HG03175 (cell line): ENCODE results near the gene LPP.

ENCODE experiments used
- ATAC-seq: cut with Tn5 transposase; IDR thresholded peaks from one replicate; pipeline ENCODE4 v1.9.1; 2021; ENCODE audit warnings: mild to moderate bottlenecking, moderate library complexity; ENCODE audit not compliant: unreplicated experiment

Gene LPP

GRCh38 chr3:188812198-188812597 lies 658.2 kb downstream of the LPP start:
- no peak for ATAC-seq

- ATAC-seq = no peak
Measured at GRCh38 chr3:188814581-188814980, 660.6 kb downstream of the LPP start.

DNA sequence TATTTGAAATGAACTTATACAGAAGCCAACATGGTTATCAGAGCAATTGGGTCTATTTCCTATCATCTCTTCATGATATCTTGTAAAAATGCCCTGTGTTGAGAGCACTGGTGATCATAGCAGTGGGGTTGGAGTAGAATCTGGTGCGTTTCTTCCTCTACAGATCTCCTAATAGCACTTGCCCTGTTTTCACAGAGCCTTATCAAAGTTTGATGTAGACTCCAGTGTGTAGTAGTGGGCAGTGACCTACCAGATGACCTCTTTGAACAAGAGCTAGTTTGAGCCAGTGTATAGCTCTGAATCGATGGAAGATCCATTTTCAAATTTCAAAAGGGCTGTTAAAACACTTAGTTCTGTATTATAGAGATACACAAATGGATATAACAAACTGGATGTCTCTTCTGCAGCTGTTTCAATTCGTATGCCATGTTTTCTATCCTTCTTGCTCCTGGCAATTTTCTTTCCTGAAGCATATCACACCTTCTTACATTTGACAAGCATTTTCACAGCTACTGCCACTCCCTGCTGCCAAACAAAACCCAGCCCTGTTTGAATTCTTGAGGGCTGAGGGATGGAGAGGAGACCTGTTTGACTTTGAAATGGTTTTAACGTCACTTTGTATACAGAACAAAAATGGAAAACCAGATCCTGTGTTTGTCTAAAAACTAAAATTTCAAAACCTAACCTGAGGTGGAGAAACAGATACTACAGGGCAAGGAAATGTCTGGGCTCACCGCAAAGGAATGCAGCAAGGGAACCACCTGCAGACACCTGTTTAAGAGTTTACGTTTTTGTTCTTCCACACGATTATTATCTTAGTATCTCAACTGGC lies 663.4 kb downstream of the LPP start:
- no peak for ATAC-seq

DNA sequence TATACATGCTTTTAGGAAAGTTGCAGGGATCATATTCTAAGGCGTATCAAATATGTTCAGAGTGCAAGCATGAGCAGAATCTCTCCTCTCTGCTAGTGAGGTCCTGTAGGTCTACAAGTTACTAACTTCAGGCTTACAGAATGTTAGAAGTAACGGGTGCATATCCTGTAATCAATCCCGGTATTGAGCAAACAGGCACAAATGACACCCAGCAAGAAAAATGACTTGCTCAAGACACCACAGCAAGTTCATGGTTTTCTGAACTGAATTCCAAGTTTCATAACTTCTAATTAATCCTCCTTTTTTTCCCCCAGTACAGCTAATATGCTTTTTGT lies 663.9 kb downstream of the LPP start:
- no peak for ATAC-seq

DNA sequence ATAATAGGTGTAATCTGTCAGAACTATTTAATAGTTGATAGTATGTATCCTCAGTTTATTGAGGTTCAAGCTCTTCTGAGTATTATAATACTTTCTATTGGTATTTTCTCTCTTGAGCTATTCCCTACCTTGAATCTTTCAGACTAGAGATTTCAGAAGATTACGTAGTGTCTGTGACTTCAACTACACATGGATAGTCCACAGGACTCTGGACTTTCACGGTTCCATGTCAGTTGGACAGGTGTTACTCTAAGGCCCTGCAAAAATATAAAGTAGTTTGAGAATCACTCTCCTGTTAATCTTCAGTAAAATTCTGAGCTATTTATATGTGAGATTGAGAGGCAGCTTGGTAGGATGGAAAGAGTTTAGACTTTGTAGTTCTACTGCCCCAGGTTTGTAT lies 664.3 kb downstream of the LPP start:
- no peak for ATAC-seq

- ATAC-seq = no peak
Measured at GRCh38 chr3:188819939-188820338, 666.0 kb downstream of the LPP start.

DNA sequence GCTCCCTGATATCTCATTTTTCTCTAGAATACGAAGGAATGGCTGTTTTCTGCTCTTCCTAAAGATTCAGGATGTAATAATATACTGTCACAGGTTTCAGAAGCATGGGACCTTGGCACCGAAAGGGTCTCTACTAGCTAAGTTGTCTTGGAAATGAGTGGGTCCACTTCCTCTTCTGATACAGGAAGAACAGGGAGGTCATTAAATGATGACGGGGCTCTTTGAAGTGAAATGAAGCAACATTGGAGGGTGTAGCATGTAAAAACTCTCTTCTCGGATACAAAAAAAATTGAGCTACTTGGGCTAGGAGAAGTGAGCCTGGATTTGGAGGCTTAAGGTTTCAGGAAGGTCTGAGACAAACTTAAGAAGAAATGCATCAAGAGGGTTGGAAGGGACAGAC lies 668.0 kb downstream of the LPP start:
- no peak for ATAC-seq

GRCh38 chr3:188822411-188822810 lies 668.5 kb downstream of the LPP start:
- ATAC-seq = no peak

DNA sequence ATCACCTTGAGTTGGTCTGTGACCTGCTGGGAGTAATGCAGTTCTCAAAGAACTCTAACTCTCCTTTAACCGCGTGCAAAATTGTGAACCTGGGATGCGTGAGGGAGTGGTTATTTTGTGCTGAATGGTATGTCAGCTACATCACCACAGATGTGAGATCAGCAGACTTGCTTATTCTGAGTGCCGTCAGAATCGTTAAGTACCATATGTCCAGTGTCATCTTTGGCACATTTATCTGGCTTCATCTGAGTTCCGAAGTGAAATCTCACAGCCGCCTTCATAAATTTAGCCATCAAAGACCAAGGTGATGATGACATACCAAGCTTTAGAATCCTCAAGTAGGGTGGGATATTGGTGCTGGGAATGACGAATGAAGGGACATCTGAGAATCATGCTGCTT lies 670.6 kb downstream of the LPP start:
- ATAC-seq = no peak

DNA sequence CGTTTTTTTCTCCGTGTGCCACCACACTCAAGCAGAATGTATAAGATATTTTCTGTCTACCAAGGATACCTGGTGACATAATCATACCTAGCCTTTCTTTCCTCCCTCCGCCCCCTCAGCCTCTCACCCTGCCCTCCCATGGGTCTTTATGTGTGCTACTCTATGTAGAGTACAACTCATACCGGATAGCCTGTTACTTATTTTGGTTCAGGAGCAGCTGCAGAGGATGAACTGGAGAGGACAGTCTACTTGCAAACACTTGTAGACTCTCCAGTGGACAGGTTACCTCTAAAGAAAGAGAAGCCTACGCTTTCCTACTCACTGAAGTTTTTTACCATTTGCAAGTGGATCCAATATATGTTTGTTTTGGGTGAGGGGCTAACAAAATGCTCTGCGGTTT lies 671.9 kb downstream of the LPP start:
- ATAC-seq = no peak

- no peak for ATAC-seq
Measured at GRCh38 chr3:188826574-188826973, 672.6 kb downstream of the LPP start.

- no peak for ATAC-seq
Measured at GRCh38 chr3:188827103-188827502, 673.1 kb downstream of the LPP start.

- ATAC-seq = no peak
Measured at GRCh38 chr3:188827576-188827975, 673.6 kb downstream of the LPP start.

DNA sequence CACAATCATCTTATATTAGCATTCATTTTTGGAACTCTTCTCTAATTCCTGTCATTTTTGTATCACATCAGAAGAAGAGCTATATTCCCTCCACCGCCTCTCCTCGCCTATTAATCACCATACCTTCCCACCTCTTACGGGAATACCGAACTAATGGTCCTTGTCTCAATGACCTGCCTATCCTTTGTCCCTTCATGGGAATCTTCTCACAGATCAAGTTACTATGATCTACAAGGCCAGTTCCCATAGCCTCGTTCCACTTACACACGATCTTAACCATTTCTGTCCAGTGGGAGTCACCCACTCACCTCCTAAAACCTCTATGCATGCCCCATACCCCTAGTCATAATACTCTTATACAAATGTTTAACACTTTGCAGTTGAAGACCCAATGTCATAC lies 675.2 kb downstream of the LPP start:
- ATAC-seq = no peak

GRCh38 chr3:188829576-188829975 lies 675.6 kb downstream of the LPP start:
- no peak for ATAC-seq

DNA sequence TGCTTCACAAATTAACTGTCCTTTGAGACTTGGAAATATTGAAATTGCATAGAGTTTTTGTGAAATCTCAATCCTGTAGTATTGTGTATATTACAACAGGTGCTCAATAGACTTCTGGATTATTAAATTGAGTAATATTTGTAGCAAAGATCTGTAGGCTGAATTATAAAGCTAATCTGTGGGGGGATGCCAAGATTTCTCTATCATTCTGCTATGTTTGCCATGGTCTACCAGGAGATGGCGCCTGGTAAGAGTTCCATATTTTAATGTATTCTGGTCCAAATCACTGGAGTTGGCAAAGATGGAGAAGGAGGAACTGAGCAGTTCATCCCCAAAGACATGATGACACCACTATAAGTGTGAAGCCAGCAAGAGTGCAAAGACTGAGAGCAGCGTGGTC lies 676.9 kb downstream of the LPP start:
- no peak for ATAC-seq

DNA sequence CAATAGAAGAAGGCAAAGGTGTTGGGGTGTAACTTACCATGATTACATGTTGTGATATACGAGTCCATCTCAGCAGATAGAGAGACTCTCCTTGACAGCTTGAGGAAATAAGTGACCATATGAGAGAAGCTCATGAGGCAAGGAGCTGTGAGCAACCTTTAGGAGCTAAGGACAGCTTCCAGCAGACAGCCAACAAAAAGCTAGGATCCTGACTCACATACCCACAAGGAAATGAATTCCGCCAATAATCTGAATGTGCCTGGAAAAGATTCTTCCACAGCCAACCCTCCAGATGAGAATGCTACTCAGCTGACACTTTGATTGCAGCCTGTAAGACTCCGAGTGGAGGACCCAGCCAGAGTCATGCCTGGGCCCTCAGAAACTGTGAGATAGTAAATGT lies 678.2 kb downstream of the LPP start:
- no peak for ATAC-seq

DNA sequence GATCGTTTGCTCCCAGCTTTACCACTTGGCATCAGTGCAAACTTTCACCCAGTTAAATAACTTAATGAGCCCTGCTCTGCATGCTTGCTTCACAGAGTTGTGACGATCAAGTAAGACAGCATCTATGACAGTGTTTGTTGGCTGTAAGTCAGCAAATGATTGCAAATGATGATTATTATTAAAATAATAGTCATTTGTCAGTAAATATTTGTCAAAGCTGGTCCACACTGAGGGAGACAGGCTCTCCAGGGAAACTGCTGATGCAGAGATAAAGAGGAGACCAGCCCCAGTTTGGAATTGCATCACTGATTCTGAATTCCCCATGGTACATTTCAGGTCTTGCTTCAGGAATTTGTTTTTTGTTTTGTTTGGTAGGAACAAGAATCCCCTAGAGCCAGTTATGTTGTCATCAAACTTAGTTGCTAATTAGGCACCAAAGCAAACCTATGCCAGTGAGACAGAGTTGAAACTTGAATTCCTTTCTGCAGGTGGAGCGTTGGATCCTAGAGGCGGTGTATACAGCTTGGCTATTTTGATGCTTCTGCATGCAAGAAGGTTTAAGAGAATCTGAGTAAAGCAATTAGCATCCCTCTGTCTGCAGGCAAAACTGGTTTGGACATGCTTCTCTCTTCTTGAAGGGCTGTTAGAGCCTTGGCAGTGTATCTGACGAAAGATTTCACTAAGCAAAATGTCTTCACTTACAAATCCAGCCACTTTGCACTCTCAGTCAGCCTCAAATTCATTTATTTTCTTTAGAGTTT lies 679.2 kb downstream of the LPP start:
- no peak for ATAC-seq

DNA sequence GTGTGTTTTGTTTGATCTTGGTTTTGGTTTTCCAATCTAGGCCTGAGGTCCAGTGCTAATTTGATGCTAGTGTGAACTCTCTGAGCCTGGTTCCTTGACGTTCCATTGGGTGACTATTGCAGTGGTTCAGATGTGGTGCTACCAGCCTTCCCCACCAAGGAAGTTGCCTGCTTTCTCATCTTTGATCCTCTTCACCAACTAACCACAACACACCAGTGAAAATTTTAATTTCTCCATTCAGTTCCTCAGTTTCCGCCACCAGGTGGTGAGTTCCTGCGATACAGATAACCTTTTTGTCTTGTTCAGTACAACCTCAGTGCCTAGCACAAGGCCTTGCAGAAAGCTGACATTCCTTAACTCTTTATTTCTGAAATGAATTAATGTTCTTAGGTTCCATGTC lies 680.4 kb downstream of the LPP start:
- no peak for ATAC-seq

- no peak for ATAC-seq
Measured at GRCh38 chr3:188839187-188839695, 685.3 kb downstream of the LPP start.

GRCh38 chr3:188840290-188840689 lies 686.3 kb downstream of the LPP start:
- no peak for ATAC-seq

- ATAC-seq = no peak
Measured at GRCh38 chr3:188841906-188842305, 687.9 kb downstream of the LPP start.
